ES-I3 (cell line): Measurements from ENCODE around the gene ATP5PF.
"Not testable (repeated sequence)": the region's sequence is repeated elsewhere in the genome, so short reads cannot be mapped to it uniquely, and the experiment has no call there.

Experiments
- H3K36me3 ChIP-seq: 2 replicates; pipeline ENCODE4 v1.6.1; 2013; ENCODE audit warnings: mild to moderate bottlenecking, low read length, control low read depth, moderate library complexity; ENCODE audit not compliant: insufficient read depth
- H3K4me1 ChIP-seq: 2 replicates; pipeline ENCODE4 v1.6.1; 2013; ENCODE audit warnings: mild to moderate bottlenecking, control low read depth, low read length; ENCODE audit not compliant: insufficient read depth
- H3K9ac ChIP-seq: 2 replicates; pipeline ENCODE4 v1.6.1; 2013; ENCODE audit warnings: low read depth, mild to moderate bottlenecking, low read length, moderate library complexity
- H3K9me3 ChIP-seq: 2 replicates; pipeline ENCODE4 v1.6.1; 2013; ENCODE audit warnings: mild to moderate bottlenecking, low read length, moderate library complexity; ENCODE audit not compliant: control insufficient read depth, insufficient read depth

Gene ATP5PF

GRCh38 chr21:25734904-25735645 is at the start of gene ATP5PF, which contains the start of gene GABPA:
Gene ATP5PF (minus strand): TSS chr21:25734904. CDS start chr21:25729794, 5,110 bp downstream.
Gene GABPA (plus strand): TSS chr21:25734972. CDS start chr21:25741599, 6,627 bp downstream.
- peak within 1 kb of the TSS; percentile 96 for H3K9ac ChIP-seq
- no peaks in the 10 kb centered on the region for H3K9me3 ChIP-seq
- 0 out of 2 replicates have a peak, but pooled peaks cover 3% of the 10 kb centered on the region for H3K4me1 ChIP-seq
- H3K36me3 ChIP-seq = 0 out of 2 replicates have a peak, but pooled peaks cover under 1% of the 10 kb centered on the region

- H3K9ac ChIP-seq, H3K36me3 ChIP-seq, H3K4me1 ChIP-seq, H3K9me3 ChIP-seq: not testable (repeated sequence)
These were observed 43.6 kb upstream of the ATP5PF start for GRCh38 chr21:25778126-25778875.

- H3K4me1 ChIP-seq = no peaks in the 10 kb centered on the region
- H3K9ac ChIP-seq = no peak overlapping the region
- H3K36me3 ChIP-seq = no peaks in the 10 kb centered on the region
These were observed 41.7 kb upstream of the ATP5PF start for GRCh38 chr21:25776440-25776839.

GRCh38 chr21:25772686-25773085 is 38.0 kb upstream of the ATP5PF start:
- H3K4me1 ChIP-seq = no peaks in the 10 kb centered on the region
- H3K9ac ChIP-seq = no peak overlapping the region
- H3K9me3 ChIP-seq = no peaks in the 10 kb centered on the region
- H3K36me3 ChIP-seq = no peaks in the 10 kb centered on the region

More at GRCh38 chr21:25776440-25776839, 41.7 kb upstream of the ATP5PF start:
- no peaks in the 10 kb centered on the region; the same call in 1 of the 2 replicates for H3K9me3 ChIP-seq

GRCh38 chr21:25767921-25768320 is 33.2 kb upstream of the ATP5PF start:
- Histone ChIP-seq H3K9ac (no peak overlapping the region), H3K4me1 (no peaks in the 10 kb centered on the region), H3K9me3 (no peaks in the 10 kb centered on the region), H3K36me3 (no peaks in the 10 kb centered on the region; the same call in 1 of the 2 replicates)

- H3K4me1 ChIP-seq = no peaks in the 10 kb centered on the region
- H3K9me3 ChIP-seq = no peaks in the 10 kb centered on the region
- no peak overlapping the region for H3K9ac ChIP-seq
- H3K36me3 ChIP-seq = no peaks in the 10 kb centered on the region; the same call in 1 of the 2 replicates
These were observed 29.4 kb upstream of the ATP5PF start for GRCh38 chr21:25764065-25764464.

- Histone ChIP-seq H3K9me3 (no peaks in the 10 kb centered on the region), H3K36me3 (no peaks in the 10 kb centered on the region; the same call in 1 of the 2 replicates), H3K9ac (no peak overlapping the region)
These were observed 26.0 kb upstream of the ATP5PF start for GRCh38 chr21:25760677-25761076.

GRCh38 chr21:25760061-25760460 is 25.4 kb upstream of the ATP5PF start:
- Histone ChIP-seq H3K9ac (no peak overlapping the region), H3K9me3 (no peaks in the 10 kb centered on the region), H3K4me1 (no peaks in the 10 kb centered on the region), H3K36me3 (no peaks in the 10 kb centered on the region; the same call in 1 of the 2 replicates)

More at GRCh38 chr21:25760677-25761076, 26.0 kb upstream of the ATP5PF start:
- H3K4me1 ChIP-seq = no peaks in the 10 kb centered on the region

GRCh38 chr21:25759573-25759972 is 24.9 kb upstream of the ATP5PF start:
- Histone ChIP-seq H3K4me1 (no peaks in the 10 kb centered on the region), H3K9me3 (no peaks in the 10 kb centered on the region), H3K36me3 (no peaks in the 10 kb centered on the region; the same call in 1 of the 2 replicates), H3K9ac (no peak overlapping the region)

- Histone ChIP-seq H3K4me1 (no peaks in the 10 kb centered on the region), H3K9ac (no peak overlapping the region), H3K36me3 (peaks cover 4% of the 10 kb centered on the region; the same call in 1 of the 2 replicates), H3K9me3 (no peaks in the 10 kb centered on the region)
These were observed 22.8 kb upstream of the ATP5PF start for GRCh38 chr21:25757531-25757930.

- no peak overlapping the region for H3K9ac ChIP-seq
- no peaks in the 10 kb centered on the region for H3K9me3 ChIP-seq
- no peaks in the 10 kb centered on the region for H3K4me1 ChIP-seq
- H3K36me3 ChIP-seq = peaks cover 4% of the 10 kb centered on the region; the same call in 1 of the 2 replicates
These were observed 21.7 kb upstream of the ATP5PF start for GRCh38 chr21:25756190-25756932.

- peaks cover 4% of the 10 kb centered on the region; the same call in 1 of the 2 replicates for H3K36me3 ChIP-seq
These were observed 17.7 kb upstream of the ATP5PF start for GRCh38 chr21:25752416-25752815.

GRCh38 chr21:25750085-25750484 is 15.4 kb upstream of the ATP5PF start:
- Histone ChIP-seq H3K9me3 (no peaks in the 10 kb centered on the region), H3K4me1 (no peaks in the 10 kb centered on the region), H3K36me3 (peaks cover 4% of the 10 kb centered on the region; the same call in 1 of the 2 replicates), H3K9ac (no peak overlapping the region)

More at GRCh38 chr21:25752416-25752815, 17.7 kb upstream of the ATP5PF start:
- Histone ChIP-seq H3K9me3 (no peaks in the 10 kb centered on the region), H3K9ac (no peak overlapping the region), H3K4me1 (no peaks in the 10 kb centered on the region)

- Histone ChIP-seq H3K9me3 (no peaks in the 10 kb centered on the region), H3K36me3 (no peaks in the 10 kb centered on the region), H3K4me1 (no peaks in the 10 kb centered on the region), H3K9ac (no peak overlapping the region)
These were observed 10.2 kb upstream of the ATP5PF start for GRCh38 chr21:25744854-25745253.
